HL-60 (cell line): ENCODE data around the gene EFCAB8.

Experiments
- DNase-seq, 2 experiments: peaks; one replicate each; pipeline ENCODE4 v3.0.0-alpha.2; 2010 to 2020; ENCODE audit warnings: low read depth in 1 of 2, low spot score in 1 of 2
- H3K27ac ChIP-seq: fragments of 250-450 bp; sonication (Bioruptor Pico); replicated peaks from 2 replicates; pipeline ENCODE4 v1.5.1; 2020; ENCODE audit warnings: mild to moderate bottlenecking, moderate library complexity
- H3K27me3 ChIP-seq: fragments of 250-450 bp; sonication (Bioruptor Pico); 2 replicates; pipeline ENCODE4 v1.5.1; 2021; ENCODE audit warnings: mild to moderate bottlenecking, moderate library complexity; ENCODE audit not compliant: insufficient read depth, poor library complexity, severe bottlenecking
- H3K4me3 ChIP-seq: replicated peaks from 2 replicates; pipeline ENCODE4 v1.5.1; 2011; ENCODE audit warnings: mild to moderate bottlenecking, control low read depth, low read length; ENCODE audit not compliant: insufficient read depth
- CTCF ChIP-seq: IDR thresholded peaks from one replicate; pipeline ENCODE4 v1.5.1; 2011; ENCODE audit warnings: low read length, control low read depth, inconsistent platforms; ENCODE audit not compliant: insufficient read depth
- GABPA ChIP-seq: IDR thresholded peaks from 2 replicates; pipeline ENCODE4 v1.6.1; 2012; ENCODE audit warnings: low read depth
- POLR2AphosphoS5 ChIP-seq: IDR thresholded peaks from 2 replicates; pipeline ENCODE4 v1.6.1; 2012; ENCODE audit warnings: low read depth
- REST ChIP-seq: IDR thresholded peaks from 2 replicates; pipeline ENCODE4 v1.6.1; 2012; ENCODE audit warnings: low read depth; ENCODE audit not compliant: insufficient replicate concordance
- SPI1 ChIP-seq: IDR thresholded peaks from 2 replicates; pipeline ENCODE4 v1.6.1; 2012; ENCODE audit warnings: low read depth, mild to moderate bottlenecking, borderline replicate concordance

EFCAB8 gene

GRCh38 chr20:32963176-32963575 lies 104.5 kb downstream of the EFCAB8 start:
- H3K27me3 ChIP-seq, result no peaks in the 10 kb centered on the region
- no peak for DNase-seq
- no peak for TF ChIP-seq POLR2AphosphoS5
- TF ChIP-seq CTCF, result no peak
- no peak for TF ChIP-seq GABPA
- H3K4me3 ChIP-seq, result no peak overlapping the region
- H3K27ac ChIP-seq, result no peak overlapping the region

- Histone ChIP-seq H3K27ac (no peak overlapping the region), H3K4me3 (no peak overlapping the region), H3K27me3 (no peaks in the 10 kb centered on the region)
- TF ChIP-seq SPI1 (no peak), POLR2AphosphoS5 (no peak), GABPA (no peak), CTCF (no peak)
- DNase-seq, result no peak
Measured at GRCh38 chr20:32964575-32964974, 105.9 kb downstream of the EFCAB8 start.

GRCh38 chr20:32965115-32965514 lies 106.4 kb downstream of the EFCAB8 start:
- DNase-seq, result no peak
- H3K27me3 ChIP-seq, result no peaks in the 10 kb centered on the region
- no peak overlapping the region for H3K27ac ChIP-seq
- H3K4me3 ChIP-seq, result no peak overlapping the region
- no peak for TF ChIP-seq POLR2AphosphoS5
- TF ChIP-seq CTCF, result no peak
- TF ChIP-seq SPI1, result no peak
- TF ChIP-seq GABPA, result no peak
- no peak for TF ChIP-seq REST

- no peak for DNase-seq
- Histone ChIP-seq H3K27me3 (no peaks in the 10 kb centered on the region), H3K27ac (no peak overlapping the region), H3K4me3 (no peak overlapping the region)
- no peak for TF ChIP-seq CTCF
- no peak for TF ChIP-seq GABPA
- no peak for TF ChIP-seq SPI1
- TF ChIP-seq POLR2AphosphoS5, result no peak
- TF ChIP-seq REST, result no peak
Measured at GRCh38 chr20:32965581-32966373, 107.1 kb downstream of the EFCAB8 start.
